OCI-M2 (cell line): ENCODE data around the gene ARL11.
"Not testable (repeated sequence)": the region's sequence is repeated elsewhere in the genome, so short reads cannot be mapped to it uniquely, and the experiment has no call there.

ENCODE experiments used
- DNase-seq: peaks from one replicate; lab custom pipeline; 2025; ENCODE audit not compliant: unreplicated experiment; lab: John Stamatoyannopoulos, UW

The ARL11 gene

DNA sequence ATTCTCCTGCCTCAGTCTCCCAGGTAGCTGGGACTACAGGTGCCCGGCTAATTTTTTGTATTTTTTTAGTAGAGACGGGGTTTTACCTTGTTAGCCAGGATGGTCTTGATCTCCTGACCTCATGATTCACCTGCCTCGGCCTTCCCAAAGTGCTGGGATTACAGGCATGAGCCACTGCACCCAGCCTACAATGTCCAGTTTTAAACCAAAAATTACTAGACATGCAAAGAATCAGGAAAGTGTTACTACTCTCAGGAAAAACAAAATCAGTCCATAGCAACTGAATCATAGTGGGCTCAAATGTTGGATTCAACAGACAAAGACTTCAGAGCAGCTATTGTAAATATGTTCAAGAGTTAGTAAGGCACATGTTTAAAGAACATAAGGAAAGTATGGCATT, 16.3 kb upstream of the ARL11 start:
- not testable (repeated sequence) for DNase-seq

- DNase-seq = no peak
Measured at GRCh38 chr13:49615836-49616675, 12.3 kb upstream of the ARL11 start.

DNA sequence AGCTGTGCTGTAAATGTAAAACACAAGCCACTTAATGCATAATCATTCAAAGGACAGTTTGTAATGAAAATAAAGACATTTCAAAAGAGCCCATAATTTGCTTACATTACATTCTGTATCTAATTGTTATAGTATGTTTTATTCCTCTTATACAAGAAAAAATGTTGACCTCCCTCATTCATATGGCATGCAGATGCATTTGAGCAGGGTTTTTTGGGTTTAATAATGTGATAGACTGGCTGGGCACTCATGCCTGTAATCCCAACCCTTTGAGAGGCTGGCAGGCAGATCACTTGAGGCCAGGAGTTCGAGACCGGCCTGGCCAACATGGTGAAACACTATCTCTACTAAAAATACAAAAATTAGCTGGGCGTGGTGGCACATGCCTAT, 11.6 kb upstream of the ARL11 start:
- no peak for DNase-seq

- no peak for DNase-seq
Measured at GRCh38 chr13:49620170-49620621, 8.1 kb upstream of the ARL11 start.

- no peak for DNase-seq
Measured at GRCh38 chr13:49622174-49622946, 5.9 kb upstream of the ARL11 start.

- DNase-seq = no peak
Measured at GRCh38 chr13:49624229-49624628, 4.1 kb upstream of the ARL11 start.

- DNase-seq = no peak
Measured at GRCh38 chr13:49625392-49626079, 2.8 kb upstream of the ARL11 start.

GRCh38 chr13:49629196-49629938, 1.1 kb downstream of the ARL11 start:
- no peak for DNase-seq

GRCh38 chr13:49629947-49630346, 1.6 kb downstream of the ARL11 start:
- no peak for DNase-seq

- no peak for DNase-seq
Measured at GRCh38 chr13:49630580-49630979, 2.3 kb downstream of the ARL11 start.

DNA sequence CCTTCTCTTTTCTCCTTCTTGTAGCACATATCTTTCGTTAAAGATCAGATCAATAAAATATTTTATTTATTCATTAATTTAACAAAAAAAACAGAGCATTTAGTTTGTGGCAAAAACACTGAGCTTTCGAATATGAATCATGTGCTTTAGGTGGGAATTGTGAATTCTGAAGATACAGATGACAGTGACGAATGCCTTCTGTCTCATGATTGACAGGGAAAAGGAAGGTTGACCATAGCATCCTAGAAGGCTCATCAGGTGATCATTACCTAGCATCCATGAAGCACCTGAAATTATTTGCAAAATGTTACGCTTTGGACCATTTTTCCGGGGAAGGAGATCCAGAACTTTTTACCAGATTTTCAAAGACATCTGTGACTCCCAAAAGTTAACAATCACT, 3.8 kb downstream of the ARL11 start:
- DNase-seq = no peak

- no peak for DNase-seq
Measured at GRCh38 chr13:49633710-49634109, 5.4 kb downstream of the ARL11 start.

DNA sequence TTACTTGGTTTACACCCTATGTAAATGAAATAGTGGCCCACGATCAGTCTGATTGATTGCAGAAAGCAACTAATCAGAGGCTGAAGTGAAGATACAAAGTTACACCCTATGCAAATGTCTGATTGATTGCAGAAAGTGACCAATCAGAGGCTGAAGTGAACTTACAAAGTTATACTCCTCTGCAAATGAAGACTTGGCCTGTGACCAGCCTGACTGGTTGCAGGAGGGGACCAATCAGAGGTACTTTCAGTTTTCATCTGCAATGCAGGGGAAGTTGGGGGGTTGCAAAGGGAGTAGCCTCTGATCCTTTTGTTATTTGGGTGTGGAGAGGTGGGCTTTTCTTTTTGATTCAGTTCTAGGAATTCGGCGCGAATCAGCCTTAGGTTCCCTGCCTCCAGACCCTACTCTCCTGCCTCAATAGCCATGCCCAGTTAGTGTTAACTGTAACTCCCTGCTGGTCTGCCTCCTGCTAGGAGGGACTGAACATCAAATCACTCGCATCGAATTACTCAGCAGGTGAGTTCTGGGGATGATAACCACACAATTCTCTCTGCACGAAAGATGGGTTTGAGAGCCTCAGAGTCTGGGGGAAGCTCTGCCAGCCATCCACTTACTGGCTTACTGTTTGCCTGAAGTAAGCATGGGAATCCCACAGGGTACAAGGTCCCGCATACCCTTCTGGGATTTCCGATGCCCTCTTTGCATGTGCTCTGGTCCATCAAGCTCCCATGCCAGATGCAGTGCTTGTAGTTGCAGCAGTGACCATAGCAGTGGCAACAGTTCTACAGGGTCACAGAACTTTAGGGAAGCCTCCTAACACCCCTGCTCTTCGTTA, 7.5 kb downstream of the ARL11 start:
- no peak for DNase-seq

DNA sequence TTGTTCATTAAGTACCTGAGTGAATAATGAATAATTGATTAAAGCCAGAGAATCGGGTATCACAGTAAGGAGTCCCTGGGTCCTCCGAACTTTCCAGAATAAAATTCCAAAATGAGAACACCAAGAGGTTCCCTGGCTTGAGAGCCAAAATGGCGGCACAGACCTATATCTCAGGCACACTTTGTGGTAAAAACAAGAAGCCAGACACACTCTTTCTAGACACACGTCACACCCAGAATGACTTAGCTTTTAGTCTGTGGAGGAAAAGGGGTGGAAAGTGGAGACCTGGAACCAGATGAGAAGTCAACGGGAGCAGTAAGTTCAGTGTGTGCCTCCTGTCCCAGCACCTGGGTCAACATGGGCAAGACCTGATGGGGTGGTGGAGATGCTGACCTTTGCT, 8.4 kb downstream of the ARL11 start:
- DNase-seq = no peak

DNA sequence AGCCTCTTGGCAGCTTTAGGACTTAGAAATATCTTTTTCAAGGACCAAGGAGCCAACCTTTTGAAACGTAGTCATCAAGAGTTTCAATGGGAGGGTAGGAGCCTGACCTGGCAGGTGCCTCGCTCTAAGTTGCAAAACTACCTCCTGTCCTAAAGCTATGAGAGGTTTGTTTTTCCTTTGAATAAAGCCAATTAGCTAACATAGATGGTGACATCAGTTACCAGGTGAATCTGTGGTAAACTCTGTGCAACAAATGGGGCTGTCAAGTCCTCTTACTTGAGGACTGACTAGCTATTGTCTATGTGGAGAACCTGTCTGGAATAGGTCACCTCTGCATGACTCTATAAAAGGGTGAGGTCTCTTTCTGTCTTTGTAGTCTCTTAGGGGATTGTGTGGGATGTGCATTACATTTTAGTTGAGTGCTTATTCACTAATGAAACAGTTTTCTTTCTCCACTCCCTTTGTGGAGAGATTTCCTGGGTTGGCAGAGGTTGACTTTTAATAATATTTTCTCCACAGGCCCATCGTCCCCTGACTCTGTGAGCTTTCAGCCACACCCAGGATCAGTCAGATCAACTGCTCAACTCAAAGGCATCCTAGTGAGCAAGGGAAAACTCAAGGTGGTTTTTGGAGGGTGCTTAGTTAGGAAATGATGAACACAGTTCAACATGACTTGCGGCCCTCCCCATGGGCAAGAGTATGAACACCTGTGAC, 9.9 kb downstream of the ARL11 start:
- DNase-seq = no peak

GRCh38 chr13:49638744-49639072, 10.4 kb downstream of the ARL11 start:
- DNase-seq = no peak

DNA sequence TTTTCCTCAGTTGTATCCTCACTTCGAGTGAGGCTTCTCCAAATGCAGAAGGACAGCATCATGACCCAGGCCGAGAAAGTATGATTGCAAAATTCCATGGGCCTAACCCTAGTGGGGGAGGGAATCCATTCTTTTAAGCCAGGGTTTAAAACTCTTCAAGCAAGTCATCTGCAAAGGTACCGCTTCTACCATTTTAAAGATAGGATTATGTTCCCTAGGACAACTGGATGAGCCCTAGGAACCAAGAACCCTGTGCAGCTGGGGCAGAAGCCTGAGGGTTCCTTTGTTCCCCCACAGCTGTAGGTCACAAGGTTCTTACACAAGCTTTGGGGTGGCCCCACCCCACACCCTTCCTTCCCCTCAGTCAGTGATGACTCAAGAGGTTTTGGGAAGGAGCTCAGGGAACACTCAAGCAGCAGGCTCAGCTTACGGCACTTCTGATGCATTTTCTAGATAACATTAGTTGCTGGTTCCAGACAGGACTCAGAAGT, 13.5 kb downstream of the ARL11 start:
- no peak for DNase-seq

- DNase-seq = no peak
Measured at GRCh38 chr13:49643035-49643646, 14.8 kb downstream of the ARL11 start.

- no peak for DNase-seq
Measured at GRCh38 chr13:49645451-49645850, 17.1 kb downstream of the ARL11 start.
